CD4-positive, CD25-positive, alpha-beta regulatory T cell (primary cell): ENCODE results near the gene KCND3. TPM values are rescaled to one million over a fixed set of nuclear protein-coding genes. Genes with fewer than 3 reads are reported as not detected.
A peak's percentile ranks its signal among the peaks of the same experiment; 100 is the strongest.

Source experiments
- ATAC-seq, 2 donors: fragments of 150-1000 bp; cut with Tn5 transposase; one replicate each; pipeline ENCODE4 v1.10.0; 2021; ENCODE audit warnings: low read depth in 2 of 2, moderate number of reproducible peaks in 2 of 2, moderate library complexity in 1 of 2
- DNase-seq, 3 donors: peaks; one replicate each; pipeline versions ENCODE4 v3.0.0 to v3.0.0-alpha.2; 2012 to 2022; ENCODE audit warnings: mixed read lengths in 1 of 3
- H3K27ac ChIP-seq: one replicate; pipeline ENCODE4 v1.7.0; 2013; ENCODE audit warnings: mild to moderate bottlenecking, low read length; ENCODE audit not compliant: insufficient read depth, poor library complexity, severe bottlenecking
- H3K27me3 ChIP-seq: one replicate; pipeline ENCODE4 v1.7.0; 2013; ENCODE audit warnings: low read length; ENCODE audit not compliant: control insufficient read depth, insufficient read depth
- H3K36me3 ChIP-seq: one replicate; pipeline ENCODE4 v1.7.0; 2013; ENCODE audit warnings: mild to moderate bottlenecking, low read length, moderate library complexity; ENCODE audit not compliant: control insufficient read depth, insufficient read depth
- H3K4me1 ChIP-seq: 2 replicates; pipeline ENCODE4 v1.7.0; 2013; ENCODE audit warnings: mild to moderate bottlenecking, low read length; ENCODE audit not compliant: insufficient read depth, control insufficient read depth, poor library complexity, severe bottlenecking
- H3K4me3 ChIP-seq: one replicate; pipeline ENCODE4 v1.7.0; 2013; ENCODE audit warnings: low read depth, mild to moderate bottlenecking, low read length, moderate library complexity
- H3K9me3 ChIP-seq, 2 experiments: 1 replicate in 1 of 2; 2 replicates in 1 of 2; pipeline ENCODE4 v1.7.0; 2013; ENCODE audit warnings: low read length in 2 of 2, mild to moderate bottlenecking in 1 of 2, moderate library complexity in 1 of 2; ENCODE audit not compliant: control insufficient read depth in 2 of 2
- H3K27ac Mint-ChIP-seq, 3 donors: one replicate each; pipeline ENCODE4 v1.8.0; 2020 to 2022; ENCODE audit warnings: mild to moderate bottlenecking in 3 of 3, mixed read lengths in 3 of 3, moderate library complexity in 2 of 3
- H3K27me3 Mint-ChIP-seq: one replicate; pipeline ENCODE4 v1.8.0; 2022; ENCODE audit warnings: mild to moderate bottlenecking, mixed read lengths
- H3K36me3 Mint-ChIP-seq: one replicate; pipeline ENCODE4 v1.8.0; 2020; ENCODE audit warnings: mixed read lengths
- H3K4me1 Mint-ChIP-seq, 4 donors: one replicate each; pipeline ENCODE4 v1.8.0; 2020 to 2022; ENCODE audit warnings: mixed read lengths in 4 of 4, mild to moderate bottlenecking in 1 of 4
- H3K4me3 Mint-ChIP-seq, 4 donors: one replicate each; pipeline ENCODE4 v1.8.0; 2020 to 2022; ENCODE audit warnings: mild to moderate bottlenecking in 4 of 4, mixed read lengths in 4 of 4, moderate library complexity in 3 of 4
- H3K9me3 Mint-ChIP-seq, 7 donors: one replicate each; pipeline ENCODE4 v1.8.0; 2020 to 2022; ENCODE audit warnings: mixed read lengths in 7 of 7, mild to moderate bottlenecking in 3 of 7, moderate library complexity in 2 of 7
- polyA plus RNA-seq, 4 donors: library from polyadenylated mRNA; unstranded; fragments of 300-500 nt; fragmentation: Illumina TruSeq; gene quantifications; one replicate each; pipeline ENCODE4 v1.2.3, GENCODE V29; 2021
- total RNA-seq: library from RNA; stranded (reverse); gene quantifications from one replicate; pipeline ENCODE4 v1.2.3, GENCODE V29; 2022

The KCND3 gene
- total and polyA plus RNA-seq, 5 donors from 2014 or later, result 0.02 to 0.10 (median 0.07) TPM; not detected in 2

DNA sequence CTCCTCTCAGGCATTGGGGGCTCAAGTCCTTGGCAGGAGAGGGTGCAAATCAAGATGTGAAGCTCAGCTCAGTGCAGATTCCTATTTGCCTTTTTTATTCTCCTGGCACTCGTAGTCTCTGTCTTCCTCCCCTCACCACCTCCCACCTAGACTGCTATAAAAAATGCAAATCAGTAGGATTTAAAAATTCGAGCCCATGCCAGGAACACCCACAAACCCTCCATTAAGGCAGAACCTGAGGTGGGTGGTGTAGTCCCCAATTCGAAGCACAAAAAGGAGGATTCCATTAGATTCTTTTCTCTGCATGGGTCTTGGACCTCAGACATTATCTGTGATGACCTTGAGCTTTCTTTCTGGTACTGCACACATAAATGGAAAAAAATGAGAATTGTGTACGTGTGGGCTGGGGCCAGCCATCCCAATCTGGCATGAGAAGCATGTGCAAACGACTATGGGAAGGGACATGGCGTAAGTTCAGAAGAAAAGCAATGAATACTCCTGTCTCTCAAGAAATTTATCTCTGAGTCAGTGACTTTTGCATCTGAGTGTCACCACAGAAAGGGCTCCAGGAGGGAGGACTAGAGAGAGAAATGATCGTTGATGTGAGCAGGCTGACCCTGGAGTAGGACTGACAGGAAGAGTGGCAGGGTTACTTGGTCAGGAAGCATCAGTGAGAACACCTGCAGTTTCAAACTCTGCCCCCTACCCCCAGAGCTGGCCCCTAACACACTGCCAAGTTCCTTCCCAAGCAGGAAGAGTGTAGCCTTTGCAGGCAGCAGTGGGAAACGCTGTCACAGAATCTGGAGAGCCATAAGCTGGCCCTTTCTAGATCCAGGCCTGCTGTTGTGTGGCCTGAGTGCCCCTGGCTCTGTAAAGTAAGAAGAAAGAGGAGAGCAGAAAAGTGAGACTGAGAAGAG is 252.0 kb downstream of the KCND3 start:
- DNase-seq (no peak), ATAC-seq (no peak)
- no peak overlapping the region for H3K4me3 ChIP-seq
- Mint-ChIP-seq H3K36me3 (no peaks in the 10 kb centered on the region), H3K4me1 (peaks cover 0 to 25% (median 14%) of the 10 kb centered on the region in 4 donors), H3K9me3 (peaks cover 0 to 2% (median 0%) of the 10 kb centered on the region in 7 donors), H3K27ac (peak overlapping the region in 2 of 3 donors; percentile 47 to 72), H3K4me3 (peak overlapping the region; percentile 52 to 91 (median 80)), H3K27me3 (peaks cover 29% of the 10 kb centered on the region)
- H3K27ac ChIP-seq, result no peak overlapping the region
- H3K9me3 ChIP-seq, result no peaks in the 10 kb centered on the region
- H3K27me3 ChIP-seq, result peaks cover 23% of the 10 kb centered on the region
- H3K4me1 ChIP-seq, result peaks cover 31% of the 10 kb centered on the region
- H3K36me3 ChIP-seq, result no peaks in the 10 kb centered on the region

DNA sequence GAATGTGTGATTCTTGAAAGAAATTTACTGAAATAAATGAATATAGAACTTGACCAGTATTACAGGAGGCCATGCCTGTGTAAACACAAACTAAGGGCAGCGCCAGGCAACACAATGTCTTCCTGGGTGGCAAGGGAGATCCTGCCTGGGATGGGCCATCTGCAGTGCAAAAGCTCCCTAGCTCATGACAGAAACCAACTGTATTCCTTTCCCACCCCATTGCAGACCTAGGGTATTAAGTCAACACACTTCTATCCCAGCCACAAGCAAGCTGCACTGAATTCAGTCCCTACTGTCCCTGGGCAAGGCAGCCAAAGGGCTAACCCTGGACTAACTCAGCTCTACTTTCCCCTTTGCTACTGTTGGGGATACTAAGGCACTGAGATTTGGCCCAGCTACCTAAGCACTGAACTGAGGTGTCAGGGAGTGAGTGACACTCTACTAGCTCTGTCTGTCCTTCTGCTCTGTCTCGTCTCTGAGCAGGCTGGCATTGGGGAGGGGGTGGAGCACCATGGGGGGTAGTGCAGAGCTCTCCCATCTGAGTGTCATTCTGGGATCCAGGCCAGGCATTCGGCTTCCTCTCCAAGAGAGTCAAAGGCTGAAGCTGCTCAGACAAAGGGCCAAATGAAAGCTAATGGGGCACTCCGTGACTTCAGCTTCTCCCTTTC is 252.8 kb downstream of the KCND3 start:
- Mint-ChIP-seq H3K27me3 (peaks cover 31% of the 10 kb centered on the region), H3K4me1 (peaks cover 0 to 25% (median 14%) of the 10 kb centered on the region in 4 donors), H3K4me3 (peak overlapping the region in 2 of 4 donors; percentile 52 to 91), H3K36me3 (no peaks in the 10 kb centered on the region), H3K27ac (no peak overlapping the region), H3K9me3 (peaks cover 0 to 2% (median 0%) of the 10 kb centered on the region in 7 donors)
- Histone ChIP-seq H3K27me3 (peaks cover 23% of the 10 kb centered on the region), H3K27ac (no peak overlapping the region), H3K36me3 (no peaks in the 10 kb centered on the region), H3K9me3 (no peaks in the 10 kb centered on the region), H3K4me1 (peaks cover 31% of the 10 kb centered on the region), H3K4me3 (no peak overlapping the region)
- DNase-seq, result no peak
- no peak for ATAC-seq

DNA sequence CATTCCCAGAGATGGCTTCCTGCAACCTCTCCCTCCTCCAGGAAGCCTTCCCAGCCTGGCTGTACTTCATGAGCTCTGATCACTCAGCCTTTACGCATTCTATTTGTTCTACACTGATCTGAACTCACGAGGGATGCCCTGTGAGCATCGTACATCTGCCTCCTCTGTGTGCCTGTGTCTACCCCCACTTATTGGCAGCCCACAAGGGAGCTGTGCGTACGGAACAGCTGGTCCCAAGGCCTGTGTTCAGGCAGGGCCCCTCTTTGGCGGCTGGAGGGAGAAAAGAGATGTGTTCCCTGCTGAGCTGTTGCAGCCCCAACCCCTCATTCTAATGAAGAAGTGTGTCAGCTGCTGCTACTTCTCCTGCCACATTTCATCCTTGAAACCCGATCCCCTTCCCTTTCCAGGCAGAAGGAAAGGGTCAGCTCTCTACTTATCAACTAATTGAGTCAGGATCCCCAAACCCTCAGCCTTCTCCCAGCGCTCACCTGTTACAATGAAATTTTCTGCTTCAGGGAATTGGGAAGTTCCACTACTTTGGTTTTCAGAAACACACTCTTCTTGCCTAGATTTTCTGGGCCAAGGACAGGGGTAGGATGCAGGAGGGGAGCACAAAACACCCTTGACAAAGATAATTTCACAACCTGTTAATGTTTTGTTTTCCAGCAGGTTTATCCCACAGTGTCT is 253.5 kb downstream of the KCND3 start:
- H3K4me3 Mint-ChIP-seq, result no peak overlapping the region
- no peaks in the 10 kb centered on the region for H3K36me3 Mint-ChIP-seq
- no peak overlapping the region for H3K27ac Mint-ChIP-seq

DNA sequence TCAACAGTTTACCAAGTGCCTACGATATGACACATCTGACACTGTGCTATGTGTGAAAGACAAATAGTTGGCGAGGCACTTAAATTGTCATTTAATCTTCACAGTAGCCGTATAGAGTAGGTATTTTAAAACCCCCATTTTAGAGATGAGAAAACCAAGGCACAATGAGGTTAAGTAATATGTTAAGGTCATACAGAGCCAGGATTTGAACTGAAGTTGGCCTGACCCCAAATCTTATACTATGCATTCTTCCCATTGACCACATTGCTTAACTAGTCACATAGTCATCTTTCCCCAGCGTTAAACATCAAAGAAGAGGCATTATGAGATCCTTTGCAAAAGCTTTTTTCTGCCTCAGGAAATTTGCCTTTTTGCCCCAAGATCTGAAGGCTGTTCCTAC is 254.1 kb downstream of the KCND3 start:
- H3K27ac Mint-ChIP-seq, result no peak overlapping the region
- H3K27me3 ChIP-seq, result peaks cover 18% of the 10 kb centered on the region
- ATAC-seq (no peak), DNase-seq (no peak)
- H3K36me3 ChIP-seq, result no peaks in the 10 kb centered on the region
- H3K27me3 Mint-ChIP-seq, result peaks cover 17% of the 10 kb centered on the region
- H3K27ac ChIP-seq, result no peak overlapping the region
- no peak overlapping the region for H3K4me3 ChIP-seq
- H3K4me3 Mint-ChIP-seq, result no peak overlapping the region
- peaks cover 0 to 20% (median 10%) of the 10 kb centered on the region in 4 donors for H3K4me1 Mint-ChIP-seq
- H3K9me3 Mint-ChIP-seq, result no peaks in the 10 kb centered on the region
- H3K36me3 Mint-ChIP-seq, result no peaks in the 10 kb centered on the region
- H3K9me3 ChIP-seq, result no peaks in the 10 kb centered on the region
- peaks cover 27% of the 10 kb centered on the region for H3K4me1 ChIP-seq

More for the DNA sequence above, 253.5 kb downstream of the KCND3 start:
- Histone ChIP-seq H3K27ac (no peak overlapping the region), H3K27me3 (peaks cover 20% of the 10 kb centered on the region), H3K36me3 (no peaks in the 10 kb centered on the region), H3K9me3 (no peaks in the 10 kb centered on the region), H3K4me1 (peaks cover 31% of the 10 kb centered on the region), H3K4me3 (no peak overlapping the region)
- Mint-ChIP-seq H3K9me3 (peaks cover 0 to 2% (median 0%) of the 10 kb centered on the region in 7 donors), H3K4me1 (peaks cover 0 to 25% (median 13%) of the 10 kb centered on the region in 4 donors), H3K27me3 (peaks cover 24% of the 10 kb centered on the region)
- ATAC-seq (no peak), DNase-seq (no peak)

DNA sequence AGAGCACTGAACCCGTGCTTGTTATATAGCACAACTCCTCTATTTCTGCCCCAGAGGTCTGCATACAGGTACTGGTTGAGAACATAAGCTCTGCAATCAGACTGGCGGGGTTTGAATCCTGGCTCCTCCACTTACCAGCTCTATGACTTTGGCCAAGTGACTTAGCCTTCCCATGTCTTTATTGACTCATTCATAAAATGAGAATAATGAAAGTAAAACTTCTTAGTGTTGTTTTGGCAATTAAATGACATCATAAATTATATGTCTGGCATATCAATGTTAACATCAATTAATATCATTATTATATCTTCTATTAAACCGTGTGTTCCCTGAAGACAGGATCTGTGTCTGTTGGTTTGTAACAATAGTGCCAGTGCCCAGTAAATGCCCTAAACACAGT is 254.6 kb downstream of the KCND3 start:
- no peak overlapping the region for H3K4me3 Mint-ChIP-seq
- H3K4me1 Mint-ChIP-seq, result peaks cover 0 to 17% (median 9%) of the 10 kb centered on the region in 4 donors
- Histone ChIP-seq H3K4me3 (no peak overlapping the region), H3K36me3 (no peaks in the 10 kb centered on the region), H3K27me3 (peaks cover 18% of the 10 kb centered on the region), H3K27ac (no peak overlapping the region), H3K4me1 (peaks cover 23% of the 10 kb centered on the region), H3K9me3 (no peaks in the 10 kb centered on the region)
- peaks cover 12% of the 10 kb centered on the region for H3K27me3 Mint-ChIP-seq
- no peaks in the 10 kb centered on the region for H3K36me3 Mint-ChIP-seq
- DNase-seq (no peak), ATAC-seq (no peak)
- no peak overlapping the region for H3K27ac Mint-ChIP-seq
- no peaks in the 10 kb centered on the region for H3K9me3 Mint-ChIP-seq

DNA sequence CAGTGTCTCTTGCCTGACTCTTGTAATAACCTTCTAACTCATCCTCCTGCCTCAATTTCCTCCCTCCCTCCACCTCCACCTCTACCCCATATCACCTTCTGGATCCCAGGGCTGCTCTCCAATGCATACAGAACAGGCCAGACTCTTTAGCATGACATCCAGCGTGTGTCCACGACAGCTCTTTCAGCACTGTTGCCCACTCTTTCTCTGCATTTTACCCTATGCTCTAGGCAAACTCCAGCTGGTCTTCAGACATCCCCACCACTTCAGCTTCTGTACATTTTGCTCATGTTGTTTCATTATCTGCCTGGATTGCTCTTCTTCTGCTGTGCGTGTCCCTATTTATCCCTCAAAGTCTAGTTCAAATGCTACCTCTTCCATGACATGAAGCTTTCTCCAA is 255.0 kb downstream of the KCND3 start:
- Mint-ChIP-seq H3K9me3 (no peaks in the 10 kb centered on the region), H3K4me1 (peaks cover 0 to 15% (median 6%) of the 10 kb centered on the region in 4 donors), H3K27ac (no peak overlapping the region), H3K27me3 (peaks cover 10% of the 10 kb centered on the region), H3K36me3 (no peaks in the 10 kb centered on the region), H3K4me3 (no peak overlapping the region)
- no peaks in the 10 kb centered on the region for H3K36me3 ChIP-seq
- ATAC-seq (no peak), DNase-seq (no peak)
- peaks cover 18% of the 10 kb centered on the region for H3K27me3 ChIP-seq
- no peaks in the 10 kb centered on the region for H3K9me3 ChIP-seq
- no peak overlapping the region for H3K4me3 ChIP-seq
- no peak overlapping the region for H3K27ac ChIP-seq
- peaks cover 18% of the 10 kb centered on the region for H3K4me1 ChIP-seq

DNA sequence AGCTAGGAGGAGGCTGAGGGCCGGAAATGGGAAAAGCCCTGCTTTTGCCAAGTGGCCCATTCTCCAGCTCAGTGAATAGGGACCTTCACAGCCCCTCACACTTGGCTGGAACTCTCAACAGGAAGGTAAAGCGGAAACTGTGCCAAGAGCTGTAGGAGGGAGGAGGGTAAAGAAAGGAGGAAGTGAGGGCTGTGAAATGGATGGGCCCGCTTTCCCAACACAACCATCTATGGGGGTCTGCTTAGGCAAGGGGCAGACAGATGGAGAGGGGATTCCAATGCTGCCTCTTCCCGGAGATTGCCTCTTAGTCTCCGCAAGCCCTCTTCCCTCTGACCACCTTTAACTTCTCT is 255.5 kb downstream of the KCND3 start:
- ATAC-seq, result no peak

More for the DNA sequence above, 255.5 kb downstream of the KCND3 start:
- Histone ChIP-seq H3K36me3 (no peaks in the 10 kb centered on the region), H3K4me3 (no peak overlapping the region), H3K27ac (no peak overlapping the region), H3K27me3 (peaks cover 18% of the 10 kb centered on the region), H3K9me3 (no peaks in the 10 kb centered on the region), H3K4me1 (peaks cover 14% of the 10 kb centered on the region)
- Mint-ChIP-seq H3K4me1 (peaks cover 0 to 15% (median 6%) of the 10 kb centered on the region in 4 donors), H3K36me3 (no peaks in the 10 kb centered on the region), H3K4me3 (no peak overlapping the region), H3K27ac (no peak overlapping the region), H3K27me3 (peaks cover 10% of the 10 kb centered on the region), H3K9me3 (no peaks in the 10 kb centered on the region)
- no peak for DNase-seq
